Sigmoid colon (tissue), 4 donors: ENCODE data around the gene SERPINF2.

Experiments
- EP300 ChIP-seq, 4 donors: sonication (generic); formaldehyde crosslinking; IDR thresholded peaks; one replicate each; pipeline ENCODE4 v1.6.1; 2017; ENCODE audit warnings: antibody characterized with exemption in 4 of 4
- POLR2A ChIP-seq, 2 donors: fragments of 450-650 bp; IDR thresholded peaks; one replicate each; pipeline ENCODE4 v1.6.1; 2016; ENCODE audit warnings: antibody characterized with exemption in 2 of 2, mild to moderate bottlenecking in 2 of 2, moderate library complexity in 2 of 2
- TF ChIP-seq, protein P1 (sequence below), 4 experiments: fragments of 450-650 bp in 3 of 4; fragments of 200-600 bp in 1 of 4; IDR thresholded peaks; one replicate each; pipeline ENCODE4 v1.5.1; 2016 to 2019; ENCODE audit warnings: antibody characterized with exemption in 4 of 4, mild to moderate bottlenecking in 3 of 4, moderate library complexity in 2 of 4

DNA sequence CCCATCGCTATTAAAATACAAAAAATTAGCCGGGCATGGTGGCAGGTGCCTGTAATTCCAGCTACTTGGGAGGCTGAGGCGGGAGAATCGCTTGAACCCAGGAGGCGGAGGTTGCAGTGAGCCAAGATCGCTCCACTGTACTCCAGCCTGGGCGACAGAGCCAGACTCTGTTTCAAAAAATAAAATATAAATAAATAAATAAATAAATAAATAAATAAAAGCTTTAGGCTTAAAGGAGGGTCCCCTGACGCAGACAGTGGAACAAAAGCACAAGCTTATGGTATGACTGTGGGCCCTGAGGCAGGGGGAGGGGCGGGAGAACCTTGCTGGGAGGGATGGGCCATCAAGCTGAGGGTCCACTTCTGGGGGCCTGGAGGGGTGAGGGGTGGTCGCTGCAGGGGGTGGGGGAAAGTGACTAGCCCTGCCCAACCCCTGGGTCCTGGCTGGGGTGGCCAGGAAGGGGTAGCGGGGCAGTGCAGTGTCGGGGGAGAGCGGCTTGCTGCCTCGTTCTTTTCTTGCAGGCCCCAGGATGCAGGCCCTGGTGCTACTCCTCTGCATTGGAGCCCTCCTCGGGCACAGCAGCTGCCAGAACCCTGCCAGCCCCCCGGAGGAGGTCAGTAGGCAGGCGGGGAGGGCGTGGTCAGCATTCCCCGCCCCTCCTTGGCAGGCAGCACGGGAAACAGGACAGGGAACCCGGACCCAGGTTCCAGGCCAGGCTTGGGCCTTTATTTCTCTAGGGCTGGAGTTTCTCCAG, 23.9 kb downstream of the SERPINF2 start:
- no peak for TF ChIP-seq EP300 (IDR thresholded peaks at IDR 0.05)
- TF ChIP-seq, protein P1, sequence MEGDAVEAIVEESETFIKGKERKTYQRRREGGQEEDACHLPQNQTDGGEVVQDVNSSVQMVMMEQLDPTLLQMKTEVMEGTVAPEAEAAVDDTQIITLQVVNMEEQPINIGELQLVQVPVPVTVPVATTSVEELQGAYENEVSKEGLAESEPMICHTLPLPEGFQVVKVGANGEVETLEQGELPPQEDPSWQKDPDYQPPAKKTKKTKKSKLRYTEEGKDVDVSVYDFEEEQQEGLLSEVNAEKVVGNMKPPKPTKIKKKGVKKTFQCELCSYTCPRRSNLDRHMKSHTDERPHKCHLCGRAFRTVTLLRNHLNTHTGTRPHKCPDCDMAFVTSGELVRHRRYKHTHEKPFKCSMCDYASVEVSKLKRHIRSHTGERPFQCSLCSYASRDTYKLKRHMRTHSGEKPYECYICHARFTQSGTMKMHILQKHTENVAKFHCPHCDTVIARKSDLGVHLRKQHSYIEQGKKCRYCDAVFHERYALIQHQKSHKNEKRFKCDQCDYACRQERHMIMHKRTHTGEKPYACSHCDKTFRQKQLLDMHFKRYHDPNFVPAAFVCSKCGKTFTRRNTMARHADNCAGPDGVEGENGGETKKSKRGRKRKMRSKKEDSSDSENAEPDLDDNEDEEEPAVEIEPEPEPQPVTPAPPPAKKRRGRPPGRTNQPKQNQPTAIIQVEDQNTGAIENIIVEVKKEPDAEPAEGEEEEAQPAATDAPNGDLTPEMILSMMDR (IDR thresholded peaks at IDR 0.05): no peak
- no peak for TF ChIP-seq POLR2A (IDR thresholded peaks at IDR 0.05)
